ENCODE data around the gene SYNE1. TPM values are rescaled to one million over a fixed set of nuclear protein-coding genes. Genes with fewer than 3 reads are reported as not detected.
"Not testable (repeated sequence)": the region's sequence is repeated elsewhere in the genome, so short reads cannot be mapped to it uniquely, and the experiment has no call there.

The SYNE1 gene
- total RNA-seq, 2 experiments from 2014 or later: 21.5 to 24.4 TPM

- ChIA-PET CTCF (interaction anchor here (0.7 to 1.1 kb wide), 2 partner anchors 50 to 558 kb away, joined by 3 read pairs; no protein-coding TSS in a partner anchor), POLR2A (no interaction called here)
Observed at GRCh38 chr6:152343735-152344360, 293.3 kb downstream of the SYNE1 start.

- CTCF ChIA-PET: interaction anchor here (1.5 kb wide), 1 partner anchor 11 kb away, joined by 3 read pairs; no protein-coding TSS in a partner anchor
- POLR2A ChIA-PET: no interaction called here
Observed at GRCh38 chr6:152341596-152341995, 295.6 kb downstream of the SYNE1 start.

- POLR2A ChIA-PET: no interaction called here
- CTCF ChIA-PET: interaction anchor here (0.8 to 3.2 kb wide), 12 partner anchors 9 to 144 kb away, joined by 3 to 13 read pairs (median 4); no protein-coding TSS in a partner anchor
Observed at GRCh38 chr6:152338335-152339125, 298.6 kb downstream of the SYNE1 start.

- POLR2A ChIA-PET: no interaction called here
- CTCF ChIA-PET: no interaction called here
Observed at GRCh38 chr6:152334555-152334954, 302.6 kb downstream of the SYNE1 start.

- CTCF ChIA-PET: no interaction called here
- POLR2A ChIA-PET: no interaction called here
Observed at GRCh38 chr6:152330961-152331360, 306.2 kb downstream of the SYNE1 start.

GRCh38 chr6:152329638-152330448 is 307.3 kb downstream of the SYNE1 start:
- POLR2A ChIA-PET: no interaction called here
- CTCF ChIA-PET: interaction anchor here (0.9 kb wide), 2 partner anchors 8 to 11 kb away, joined by 3 read pairs; no protein-coding TSS in a partner anchor

- POLR2A ChIA-PET: not testable (repeated sequence)
- CTCF ChIA-PET: interaction anchor here (0.8 kb wide), 1 partner anchor 10 kb away, joined by 4 read pairs; no protein-coding TSS in a partner anchor
Observed at GRCh38 chr6:152328200-152328599, 309.0 kb downstream of the SYNE1 start.

GRCh38 chr6:152323376-152323775 is 313.8 kb downstream of the SYNE1 start:
- ChIA-PET CTCF (interaction anchor here (0.7 kb wide), 1 partner anchor 27 kb away, joined by 3 read pairs; no protein-coding TSS in a partner anchor), POLR2A (no interaction called here)

- POLR2A ChIA-PET: no interaction called here
- CTCF ChIA-PET: no interaction called here
Observed at GRCh38 chr6:152318278-152318677, 318.9 kb downstream of the SYNE1 start.

- POLR2A ChIA-PET: no interaction called here
Observed at GRCh38 chr6:152316024-152316423, 321.1 kb downstream of the SYNE1 start.

GRCh38 chr6:152314483-152314832 is 322.7 kb downstream of the SYNE1 start:
- ChIA-PET POLR2A (no interaction called here), CTCF (no interaction called here)

More at GRCh38 chr6:152316024-152316423, 321.1 kb downstream of the SYNE1 start:
- CTCF ChIA-PET: interaction anchor here (0.6 kb wide), 1 partner anchor 1535 kb away, joined by 4 read pairs; no protein-coding TSS in a partner anchor

- CTCF ChIA-PET: interaction anchor here (0.7 kb wide), 1 partner anchor 31 kb away, joined by 5 read pairs; no protein-coding TSS in a partner anchor
- POLR2A ChIA-PET: no interaction called here
Observed at GRCh38 chr6:152313542-152314482, 323.4 kb downstream of the SYNE1 start.

- POLR2A ChIA-PET: no interaction called here
- CTCF ChIA-PET: no interaction called here
Observed at GRCh38 chr6:152312434-152312833, 324.7 kb downstream of the SYNE1 start.

- ChIA-PET CTCF (interaction anchor here (1.0 to 1.2 kb wide), 2 partner anchors 9 to 88 kb away, joined by 3 to 5 read pairs; no protein-coding TSS in a partner anchor), POLR2A (no interaction called here)
Observed at GRCh38 chr6:152310371-152310954, 326.7 kb downstream of the SYNE1 start.

GRCh38 chr6:152309648-152310047 is 327.5 kb downstream of the SYNE1 start:
- ChIA-PET POLR2A (no interaction called here), CTCF (interaction anchor here (0.5 to 1.0 kb wide), 2 partner anchors 8 to 33 kb away, joined by 4 to 5 read pairs; no protein-coding TSS in a partner anchor)

- ChIA-PET CTCF (interaction anchor here (1.6 kb wide), 1 partner anchor 30 kb away, joined by 5 read pairs; no protein-coding TSS in a partner anchor), POLR2A (no interaction called here)
Observed at GRCh38 chr6:152309006-152309405, 328.2 kb downstream of the SYNE1 start.

GRCh38 chr6:152308306-152308705 is 328.9 kb downstream of the SYNE1 start:
- CTCF ChIA-PET: interaction anchor here (1.6 kb wide), 1 partner anchor 31 kb away, joined by 5 read pairs; no protein-coding TSS in a partner anchor

GRCh38 chr6:152305672-152306071 is 331.5 kb downstream of the SYNE1 start:
- ChIA-PET POLR2A (no interaction called here), CTCF (interaction anchor here (1.6 kb wide), 1 partner anchor 9 kb away, joined by 3 read pairs; no protein-coding TSS in a partner anchor)

More at GRCh38 chr6:152308306-152308705, 328.9 kb downstream of the SYNE1 start:
- POLR2A ChIA-PET: no interaction called here
